ENCODE measurements around the gene AUTS2. TPM values are rescaled to one million over a fixed set of nuclear protein-coding genes. Genes with fewer than 3 reads are reported as not detected.

Gene AUTS2
- total RNA-seq, 1 experiment from 2014 or later: 4.6 TPM

GRCh38 chr7:69599955-69600709, 1.9 kb downstream of the AUTS2 start:
- DNase-seq (ENCODE audit: low read depth): no peak

GRCh38 chr7:69600710-69601519, 2.6 kb downstream of the AUTS2 start:
- DNase-seq (ENCODE audit: low read depth): no peak

- DNase-seq (ENCODE audit: low read depth): no peak
Measured at GRCh38 chr7:69602522-69602921, 4.2 kb downstream of the AUTS2 start.

GRCh38 chr7:69603351-69603750, 5.1 kb downstream of the AUTS2 start:
- no peak for DNase-seq (ENCODE audit: low read depth)

- no peak for DNase-seq (ENCODE audit: low read depth)
Measured at GRCh38 chr7:69603937-69604494, 5.7 kb downstream of the AUTS2 start.

GRCh38 chr7:69605070-69605469, 6.8 kb downstream of the AUTS2 start:
- no peak for DNase-seq (ENCODE audit: low read depth)

GRCh38 chr7:69605546-69605945, 7.3 kb downstream of the AUTS2 start:
- no peak for DNase-seq (ENCODE audit: low read depth)

- no peak for DNase-seq (ENCODE audit: low read depth)
Measured at GRCh38 chr7:69608049-69608448, 9.8 kb downstream of the AUTS2 start.

GRCh38 chr7:69608878-69609277, 10.6 kb downstream of the AUTS2 start:
- no peak for DNase-seq (ENCODE audit: low read depth)

GRCh38 chr7:69609541-69610373, 11.5 kb downstream of the AUTS2 start:
- DNase-seq (ENCODE audit: low read depth): no peak

GRCh38 chr7:69610374-69611084, 12.3 kb downstream of the AUTS2 start:
- no peak for DNase-seq (ENCODE audit: low read depth)

GRCh38 chr7:69612981-69613380, 14.7 kb downstream of the AUTS2 start:
- no peak for DNase-seq (ENCODE audit: low read depth)

GRCh38 chr7:69613846-69614245, 15.6 kb downstream of the AUTS2 start:
- no peak for DNase-seq (ENCODE audit: low read depth)

GRCh38 chr7:69615685-69616084, 17.4 kb downstream of the AUTS2 start:
- no peak for DNase-seq (ENCODE audit: low read depth)

- no peak for DNase-seq (ENCODE audit: low read depth)
Measured at GRCh38 chr7:69617364-69617763, 19.1 kb downstream of the AUTS2 start.

- DNase-seq (ENCODE audit: low read depth): no peak
Measured at GRCh38 chr7:69619054-69619453, 20.8 kb downstream of the AUTS2 start.

- DNase-seq (ENCODE audit: low read depth): no peak
Measured at GRCh38 chr7:69619635-69620034, 21.4 kb downstream of the AUTS2 start.

- no peak for DNase-seq (ENCODE audit: low read depth)
Measured at GRCh38 chr7:69620063-69620462, 21.8 kb downstream of the AUTS2 start.

- no peak for DNase-seq (ENCODE audit: low read depth)
Measured at GRCh38 chr7:69620650-69621049, 22.4 kb downstream of the AUTS2 start.

- no peak for DNase-seq (ENCODE audit: low read depth)
Measured at GRCh38 chr7:69622014-69622835, 23.9 kb downstream of the AUTS2 start.

Data from LHCN-M2 (cell line).